BE2C (cell line): ENCODE results near the gene SPINK4.

Source experiments
- DNase-seq: peaks from one replicate; pipeline ENCODE4 v3.0.0-alpha.2; 2020
- H3K27me3 ChIP-seq: fragments of 250-450 bp; sonication (Bioruptor Pico); 2 replicates; pipeline ENCODE4 v1.5.1; 2020; ENCODE audit warnings: mild to moderate bottlenecking
- H3K36me3 ChIP-seq: fragments of 250-450 bp; sonication (Bioruptor Pico); 2 replicates; pipeline ENCODE4 v1.5.1; 2020; ENCODE audit warnings: mild to moderate bottlenecking
- H3K4me1 ChIP-seq: fragments of 250-450 bp; sonication (Bioruptor Pico); 2 replicates; pipeline ENCODE4 v1.5.1; 2020
- H3K4me3 ChIP-seq: 2 replicates; pipeline ENCODE4 v1.5.1; 2011; ENCODE audit warnings: low read depth, low read length
- H3K9me3 ChIP-seq: fragments of 250-450 bp; sonication (Bioruptor Pico); 2 replicates; pipeline ENCODE4 v1.5.1; 2020
- TF ChIP-seq, protein P1 (sequence below): IDR thresholded peaks from 2 replicates; pipeline ENCODE4 v1.5.1; 2012; ENCODE audit warnings: mild to moderate bottlenecking, low read depth, low read length

The SPINK4 gene

GRCh38 chr9:33198165-33198564 lies 41.8 kb upstream of the SPINK4 start:
- Histone ChIP-seq H3K36me3 (no peaks in the 10 kb centered on the region), H3K4me1 (no peaks in the 10 kb centered on the region), H3K4me3 (no peak overlapping the region), H3K27me3 (no peaks in the 10 kb centered on the region), H3K9me3 (no peaks in the 10 kb centered on the region)
- TF ChIP-seq, protein P1, sequence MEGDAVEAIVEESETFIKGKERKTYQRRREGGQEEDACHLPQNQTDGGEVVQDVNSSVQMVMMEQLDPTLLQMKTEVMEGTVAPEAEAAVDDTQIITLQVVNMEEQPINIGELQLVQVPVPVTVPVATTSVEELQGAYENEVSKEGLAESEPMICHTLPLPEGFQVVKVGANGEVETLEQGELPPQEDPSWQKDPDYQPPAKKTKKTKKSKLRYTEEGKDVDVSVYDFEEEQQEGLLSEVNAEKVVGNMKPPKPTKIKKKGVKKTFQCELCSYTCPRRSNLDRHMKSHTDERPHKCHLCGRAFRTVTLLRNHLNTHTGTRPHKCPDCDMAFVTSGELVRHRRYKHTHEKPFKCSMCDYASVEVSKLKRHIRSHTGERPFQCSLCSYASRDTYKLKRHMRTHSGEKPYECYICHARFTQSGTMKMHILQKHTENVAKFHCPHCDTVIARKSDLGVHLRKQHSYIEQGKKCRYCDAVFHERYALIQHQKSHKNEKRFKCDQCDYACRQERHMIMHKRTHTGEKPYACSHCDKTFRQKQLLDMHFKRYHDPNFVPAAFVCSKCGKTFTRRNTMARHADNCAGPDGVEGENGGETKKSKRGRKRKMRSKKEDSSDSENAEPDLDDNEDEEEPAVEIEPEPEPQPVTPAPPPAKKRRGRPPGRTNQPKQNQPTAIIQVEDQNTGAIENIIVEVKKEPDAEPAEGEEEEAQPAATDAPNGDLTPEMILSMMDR, result no peak
- DNase-seq, result no peak

DNA sequence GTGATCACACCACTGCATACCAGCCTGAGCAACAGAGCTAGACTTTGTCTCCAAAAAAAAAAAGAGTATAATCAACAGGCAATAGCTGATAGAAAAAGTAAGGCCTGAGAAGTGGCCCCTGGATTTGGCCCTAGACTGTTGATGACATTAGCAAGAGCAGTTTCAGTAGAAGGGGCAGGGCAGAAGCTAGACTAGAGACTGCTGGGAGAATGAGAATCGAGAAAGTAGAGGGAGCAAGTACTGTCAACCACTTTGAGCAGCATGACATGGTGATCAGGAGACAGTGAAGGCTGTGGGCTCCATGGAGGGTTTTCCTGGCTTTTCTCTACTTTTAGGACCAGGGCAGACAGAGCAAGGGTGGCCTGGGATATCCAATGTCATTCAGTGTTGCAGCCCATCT lies 37.9 kb upstream of the SPINK4 start:
- peaks cover 15% of the 10 kb centered on the region; the same call in 1 of the 2 replicates for H3K27me3 ChIP-seq
- no peaks in the 10 kb centered on the region for H3K9me3 ChIP-seq
- no peaks in the 10 kb centered on the region for H3K36me3 ChIP-seq
- DNase-seq, result no peak
- H3K4me1 ChIP-seq, result no peaks in the 10 kb centered on the region
- H3K4me3 ChIP-seq, result no peak overlapping the region
- TF ChIP-seq, protein P1, result no peak

GRCh38 chr9:33202552-33203201 lies 37.3 kb upstream of the SPINK4 start:
- H3K4me3 ChIP-seq, result no peak overlapping the region

GRCh38 chr9:33209394-33209793 lies 30.6 kb upstream of the SPINK4 start:
- H3K4me3 ChIP-seq, result no peak overlapping the region
- no peak for DNase-seq
- H3K9me3 ChIP-seq, result no peaks in the 10 kb centered on the region
- peaks cover 12% of the 10 kb centered on the region; the same call in 1 of the 2 replicates for H3K27me3 ChIP-seq
- H3K36me3 ChIP-seq, result no peaks in the 10 kb centered on the region
- no peaks in the 10 kb centered on the region for H3K4me1 ChIP-seq
- TF ChIP-seq, protein P1, result no peak

More at GRCh38 chr9:33202552-33203201, 37.3 kb upstream of the SPINK4 start:
- Histone ChIP-seq H3K27me3 (peaks cover 15% of the 10 kb centered on the region; the same call in 1 of the 2 replicates), H3K4me1 (no peaks in the 10 kb centered on the region), H3K9me3 (no peaks in the 10 kb centered on the region), H3K36me3 (no peaks in the 10 kb centered on the region)
- TF ChIP-seq, protein P1, result no peak
- no peak for DNase-seq

DNA sequence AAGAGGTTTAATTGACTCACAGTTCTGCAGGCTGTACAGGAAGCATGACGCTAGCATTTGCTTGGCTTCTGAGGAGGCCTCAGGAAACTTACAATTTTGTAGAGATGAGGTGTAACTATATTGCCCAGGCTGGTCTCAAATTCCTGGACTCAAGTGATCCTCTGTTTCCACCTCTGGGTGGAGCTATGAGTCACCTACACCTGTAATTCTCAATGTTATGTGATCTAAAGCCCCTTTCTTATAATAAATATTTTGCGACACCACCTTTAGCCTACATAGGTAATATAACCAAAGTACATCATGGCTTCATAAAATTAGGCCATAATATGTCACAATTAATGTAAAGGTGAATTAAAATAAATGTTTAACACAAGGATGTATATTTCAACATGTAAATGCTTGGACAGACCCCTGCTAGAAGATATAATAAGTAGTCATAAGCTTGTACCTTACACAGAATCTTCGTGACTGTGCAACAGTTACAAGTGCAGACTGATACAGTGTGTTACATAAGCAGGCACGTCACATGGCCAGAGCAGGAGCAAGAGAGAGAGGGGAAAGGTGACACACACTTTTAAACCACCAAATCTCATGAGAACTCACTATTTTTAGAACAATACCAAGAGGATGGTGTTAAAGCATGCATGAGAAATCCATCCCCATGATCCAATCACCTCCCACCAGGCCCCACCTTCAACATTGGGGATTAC lies 29.8 kb upstream of the SPINK4 start:
- H3K4me3 ChIP-seq, result no peak overlapping the region
- H3K36me3 ChIP-seq, result no peaks in the 10 kb centered on the region
- no peaks in the 10 kb centered on the region for H3K9me3 ChIP-seq
- H3K4me1 ChIP-seq, result no peaks in the 10 kb centered on the region
- TF ChIP-seq, protein P1, result no peak
- H3K27me3 ChIP-seq, result peaks cover 4% of the 10 kb centered on the region; the same call in 1 of the 2 replicates
- no peak for DNase-seq
